CD4-positive, alpha-beta T cell treated with Interleukin-17A for 1 hour (primary cell): Measurements from ENCODE around the gene SCAPER.
"Not testable (repeated sequence)": the region's sequence is repeated elsewhere in the genome, so short reads cannot be mapped to it uniquely, and the experiment has no call there.

Experiments
- DNase-seq: peaks from one replicate; pipeline ENCODE4 v3.0.0-alpha.2; 2020

SCAPER gene

GRCh38 chr15:76468722-76469121 lies 436.4 kb downstream of the SCAPER start:
- no peak for DNase-seq

DNA sequence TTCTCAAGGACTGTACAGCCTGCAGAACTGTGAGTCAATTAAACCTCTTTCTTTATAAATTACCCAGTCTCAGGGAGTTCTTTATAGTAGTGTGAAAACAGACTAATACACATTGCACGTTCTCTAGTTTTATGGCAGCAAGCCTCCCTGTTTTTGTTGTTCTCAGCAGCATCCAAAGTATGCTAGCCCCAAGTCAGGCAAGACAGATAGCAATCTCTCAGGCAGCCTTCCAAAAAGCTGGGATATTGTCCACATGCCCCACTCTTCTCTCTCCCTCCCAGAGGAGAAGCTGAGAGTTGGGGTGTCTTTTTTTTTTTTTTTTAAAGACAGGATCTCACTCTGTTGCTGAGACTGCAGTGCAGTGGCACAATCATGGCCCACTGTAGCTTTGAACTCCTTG lies 438.0 kb downstream of the SCAPER start:
- DNase-seq: no peak

- DNase-seq: no peak
Observed at GRCh38 chr15:76465728-76466127, 439.4 kb downstream of the SCAPER start.

DNA sequence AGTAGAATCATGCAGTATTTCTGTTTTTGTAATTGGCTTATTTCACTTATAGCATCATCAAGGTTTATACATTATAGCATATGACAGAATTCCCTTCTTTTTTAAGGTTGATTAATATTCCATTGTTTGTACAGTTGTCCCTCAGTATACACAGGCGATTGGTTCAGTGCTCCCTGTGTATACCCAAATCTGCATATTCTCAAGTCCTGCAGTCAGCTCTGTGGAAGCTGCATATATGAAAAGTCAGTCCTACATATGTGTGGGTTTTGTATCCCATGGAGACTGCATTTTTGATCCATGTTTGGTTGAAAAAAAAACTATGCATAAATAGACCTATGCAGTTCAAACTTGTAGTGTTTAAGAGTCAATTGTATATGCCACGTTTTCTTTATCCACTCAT lies 440.9 kb downstream of the SCAPER start:
- DNase-seq: no peak

DNA sequence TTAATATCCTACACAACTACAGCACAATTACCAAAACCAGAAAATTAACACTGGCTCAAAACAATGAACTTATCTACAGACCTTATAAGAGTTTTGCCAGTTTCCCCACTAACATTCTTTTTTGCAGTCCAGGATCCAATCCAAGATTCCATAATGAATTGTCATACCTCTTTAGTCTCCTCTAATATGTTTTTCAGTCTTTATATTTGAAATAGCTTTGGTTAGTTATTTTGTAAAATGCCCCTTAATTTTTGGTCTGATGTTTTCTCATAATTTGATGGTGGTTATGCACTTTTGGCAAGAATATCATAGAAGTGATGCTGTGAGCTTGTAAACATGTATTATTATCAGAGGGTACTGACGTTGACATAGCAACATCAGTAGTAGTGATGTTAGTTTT lies 444.3 kb downstream of the SCAPER start:
- DNase-seq: no peak

- DNase-seq: no peak
Observed at GRCh38 chr15:76460347-76460746, 444.8 kb downstream of the SCAPER start.

DNA sequence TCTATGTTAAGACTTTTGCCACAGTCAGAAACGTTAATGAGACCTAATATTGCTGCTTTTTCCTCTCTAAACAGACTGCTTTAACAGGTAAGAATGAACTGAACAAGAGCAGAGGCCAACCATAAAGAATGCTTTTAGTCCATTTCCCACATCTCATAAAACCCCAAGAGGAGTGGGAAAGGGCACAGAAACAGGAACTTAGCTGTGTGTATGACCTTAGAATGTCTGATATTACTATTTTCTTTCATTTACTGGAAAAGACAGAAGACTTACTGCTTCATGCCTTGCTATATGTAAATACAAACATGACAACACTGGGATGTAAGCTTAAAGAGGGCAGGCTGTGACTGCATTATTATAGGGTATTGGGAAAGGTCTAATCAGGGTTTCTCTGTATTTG lies 453.6 kb downstream of the SCAPER start:
- DNase-seq: no peak

DNA sequence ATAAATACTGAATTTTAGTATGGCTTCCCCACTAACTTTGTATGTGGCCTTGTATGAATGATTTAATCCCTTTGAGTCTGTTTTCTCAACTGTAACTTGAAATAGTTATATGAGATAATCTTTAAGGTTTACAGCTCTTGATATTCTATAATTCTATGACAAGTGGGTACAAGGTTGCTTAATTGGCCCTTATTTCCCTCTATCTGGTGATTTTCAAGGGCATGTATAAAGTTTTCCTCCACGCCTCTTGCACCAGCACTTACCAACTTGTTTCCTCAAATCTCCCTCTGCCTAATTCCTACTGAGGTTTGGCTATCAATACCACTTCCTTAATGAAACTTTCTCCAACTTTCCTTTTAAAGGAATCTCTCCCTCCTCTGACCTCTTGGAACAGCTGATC lies 455.7 kb downstream of the SCAPER start:
- no peak for DNase-seq

- no peak for DNase-seq
Observed at GRCh38 chr15:76448755-76449154, 456.4 kb downstream of the SCAPER start.

DNA sequence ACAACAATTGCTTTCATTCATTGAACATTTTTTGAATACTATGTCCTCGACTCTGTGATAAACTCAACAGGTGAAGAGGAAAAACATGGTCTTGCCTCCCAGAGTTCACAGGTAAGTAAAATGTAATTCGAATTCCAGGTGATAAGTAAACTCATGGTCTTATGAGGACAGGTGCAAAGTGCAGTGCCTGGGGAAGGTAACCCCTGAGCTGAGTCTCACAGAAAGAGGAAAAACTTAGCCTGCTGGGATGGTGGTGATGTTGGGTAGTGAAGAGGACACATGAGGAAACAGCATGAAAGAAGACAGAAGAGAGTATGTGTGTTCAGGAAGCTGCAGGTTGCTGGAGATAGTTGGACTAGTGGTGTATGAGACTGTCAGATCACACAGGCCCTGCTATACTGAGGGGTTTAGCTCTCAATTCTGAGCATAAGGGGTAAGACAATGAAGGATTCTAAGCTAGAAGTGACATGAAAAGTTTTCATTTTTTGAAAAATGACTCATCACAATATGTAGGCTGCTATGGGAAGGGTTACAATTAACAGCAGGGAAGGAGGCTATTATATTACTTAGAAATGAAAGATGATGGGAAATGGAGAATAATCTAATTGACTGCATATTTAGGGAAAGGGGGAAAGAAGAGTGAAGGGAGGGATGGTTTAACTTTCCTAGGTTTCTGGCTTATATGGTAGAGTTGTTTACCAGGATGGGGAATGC lies 457.3 kb downstream of the SCAPER start:
- no peak for DNase-seq

DNA sequence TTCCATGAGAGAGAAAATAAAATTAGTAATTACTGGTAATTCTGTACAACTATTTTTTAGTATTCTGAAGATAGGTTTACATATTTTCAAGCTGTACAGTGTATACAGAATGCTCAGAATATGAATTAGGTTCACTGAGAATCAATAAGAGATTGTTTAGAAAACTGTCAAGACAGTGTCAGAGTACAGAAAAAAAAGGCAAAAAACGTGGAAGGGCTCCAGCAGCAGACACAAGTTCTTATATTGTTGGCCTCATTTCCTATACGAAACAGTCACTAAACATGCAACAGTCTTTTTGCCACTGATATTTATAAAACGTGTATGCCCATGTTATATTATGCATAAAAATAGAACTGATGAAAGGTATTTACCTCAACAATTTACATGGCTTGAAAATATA lies 464.7 kb downstream of the SCAPER start:
- no peak for DNase-seq

DNA sequence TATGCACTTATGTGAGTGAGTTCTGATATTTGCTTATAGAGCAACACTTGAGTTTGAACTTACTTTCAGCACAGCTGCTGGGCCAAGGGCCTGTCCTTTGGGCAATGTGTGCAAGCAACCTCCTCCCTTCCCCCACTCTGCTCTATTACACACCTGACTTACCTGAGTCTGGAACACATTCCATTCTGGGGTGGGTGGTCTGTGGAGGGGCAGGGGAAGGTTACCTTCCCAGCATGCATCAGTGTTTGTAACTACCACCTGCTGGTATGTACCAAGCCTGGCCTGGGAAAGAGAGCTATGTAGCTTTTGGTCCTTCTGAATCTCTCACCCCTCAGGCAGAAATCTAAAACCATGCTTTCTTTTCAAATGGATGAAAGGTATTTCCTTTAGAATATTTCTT lies 465.6 kb downstream of the SCAPER start:
- DNase-seq: no peak

- DNase-seq: no peak
Observed at GRCh38 chr15:76433798-76434400, 471.2 kb downstream of the SCAPER start.

GRCh38 chr15:76433036-76433435 lies 472.1 kb downstream of the SCAPER start:
- not testable (repeated sequence) for DNase-seq

DNA sequence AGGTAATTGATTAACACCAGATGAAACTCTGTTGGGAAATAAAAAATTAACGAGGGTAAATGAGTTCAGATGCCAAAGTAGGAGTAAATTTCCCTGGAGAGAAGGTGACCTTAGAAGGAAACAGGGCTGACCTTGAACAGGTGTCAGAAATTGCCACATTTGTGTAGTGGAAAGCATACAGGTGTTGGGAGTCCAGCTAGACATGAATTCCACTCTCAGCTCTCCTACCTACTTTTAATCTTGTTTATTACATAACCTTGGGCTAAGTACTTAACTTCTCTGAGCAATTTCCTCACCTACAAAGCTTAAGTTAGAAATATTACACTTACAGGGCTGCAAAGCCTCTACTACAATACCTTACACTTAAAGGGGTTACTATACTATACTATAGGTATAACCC lies 472.5 kb downstream of the SCAPER start:
- no peak for DNase-seq

DNA sequence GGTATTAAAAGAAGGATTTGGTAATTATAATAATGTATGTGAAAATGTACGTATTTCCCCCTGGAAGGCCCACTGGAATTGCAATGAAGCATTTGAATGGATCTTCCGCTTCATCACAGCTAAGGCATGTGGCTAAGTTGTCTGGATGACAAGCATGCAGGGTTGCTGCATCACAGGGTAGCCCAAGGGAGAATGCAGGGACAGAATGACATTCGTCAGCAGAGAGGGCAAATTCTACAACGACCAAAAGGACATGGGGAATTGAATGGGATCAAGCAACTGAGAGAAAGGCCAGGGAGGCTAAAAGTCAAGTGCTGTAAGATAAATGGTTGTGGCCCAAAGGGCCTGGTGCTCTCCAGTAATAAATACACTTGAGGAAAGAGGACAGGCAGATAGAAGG lies 473.2 kb downstream of the SCAPER start:
- no peak for DNase-seq

- not testable (repeated sequence) for DNase-seq
Observed at GRCh38 chr15:76430711-76431110, 474.4 kb downstream of the SCAPER start.

DNA sequence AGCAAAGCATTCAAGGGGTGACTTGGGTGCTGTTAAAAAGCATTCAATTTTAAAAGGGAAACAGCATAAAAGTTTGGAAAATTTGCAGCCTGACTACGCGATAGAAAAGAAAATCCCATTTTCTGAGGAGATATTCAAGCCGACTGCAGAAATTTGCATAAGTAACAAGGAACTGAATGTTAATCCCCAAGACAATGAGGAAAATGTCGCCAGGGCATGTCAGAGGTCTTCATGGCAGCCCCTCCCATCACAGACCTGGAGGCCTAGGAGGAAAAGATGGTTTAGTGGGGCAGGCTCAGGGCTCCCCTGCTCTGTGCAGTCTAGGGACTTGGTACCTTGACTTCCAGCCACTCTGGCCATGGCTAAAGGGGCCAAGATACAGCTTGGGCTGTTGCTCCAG lies 475.5 kb downstream of the SCAPER start:
- no peak for DNase-seq

DNA sequence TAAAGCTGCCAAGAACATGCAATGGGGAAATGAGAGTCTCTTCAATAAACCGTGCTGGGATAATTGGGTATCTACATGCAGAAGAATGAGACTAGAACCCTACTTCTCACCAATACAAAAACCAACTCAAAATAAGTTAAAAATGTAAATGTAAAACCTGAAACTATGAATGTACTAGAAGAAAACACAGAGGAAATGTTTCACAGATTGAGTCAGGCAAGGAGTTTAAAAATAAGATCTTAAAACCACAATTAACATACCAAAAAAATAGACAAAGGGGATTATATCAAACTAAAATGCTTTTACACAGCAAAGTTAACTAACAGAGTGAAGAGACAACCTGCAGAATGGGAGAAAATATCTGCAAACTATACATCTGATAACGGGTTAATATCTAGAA lies 478.2 kb downstream of the SCAPER start:
- no peak for DNase-seq

DNA sequence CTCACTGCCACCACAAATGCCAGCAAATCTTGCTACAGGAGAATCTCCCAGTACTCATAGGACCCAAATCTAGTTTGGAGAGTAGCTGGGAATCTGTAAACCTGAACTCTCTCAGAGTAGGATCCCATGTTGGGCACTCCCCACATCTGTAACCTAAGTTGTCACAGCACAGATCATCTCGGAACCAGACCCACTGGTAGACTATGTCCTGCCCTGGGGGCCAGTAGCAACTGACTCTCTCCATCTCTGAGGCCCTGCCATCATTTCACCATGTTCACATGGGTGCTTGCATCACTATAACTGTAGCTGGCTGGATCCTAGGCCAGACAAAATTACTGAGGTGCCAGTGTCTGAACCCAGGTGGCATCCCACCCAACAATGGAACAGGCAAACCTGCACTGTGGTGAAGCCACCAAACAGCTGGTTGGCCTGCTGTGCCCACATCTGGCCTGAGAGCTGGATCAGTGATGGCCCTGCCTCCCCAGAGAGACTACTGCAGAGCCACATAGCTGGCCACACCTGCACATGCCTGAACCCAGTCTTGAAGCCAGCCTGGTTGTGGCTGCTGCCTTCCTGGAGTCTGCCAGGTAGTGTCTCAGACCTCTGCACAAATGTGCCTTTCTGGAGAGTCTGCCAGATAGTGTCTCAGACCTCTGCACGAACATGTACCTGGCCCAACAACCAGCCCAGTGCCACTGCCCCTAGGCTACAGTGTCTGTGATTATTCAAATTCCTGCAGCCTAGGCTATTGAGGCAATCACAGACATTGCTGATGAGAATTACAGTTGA lies 486.6 kb downstream of the SCAPER start:
- no peak for DNase-seq

- no peak for DNase-seq
Observed at GRCh38 chr15:76401285-76401684, 503.9 kb downstream of the SCAPER start.

GRCh38 chr15:76398317-76399104 lies 506.6 kb downstream of the SCAPER start:
- DNase-seq: no peak

DNA sequence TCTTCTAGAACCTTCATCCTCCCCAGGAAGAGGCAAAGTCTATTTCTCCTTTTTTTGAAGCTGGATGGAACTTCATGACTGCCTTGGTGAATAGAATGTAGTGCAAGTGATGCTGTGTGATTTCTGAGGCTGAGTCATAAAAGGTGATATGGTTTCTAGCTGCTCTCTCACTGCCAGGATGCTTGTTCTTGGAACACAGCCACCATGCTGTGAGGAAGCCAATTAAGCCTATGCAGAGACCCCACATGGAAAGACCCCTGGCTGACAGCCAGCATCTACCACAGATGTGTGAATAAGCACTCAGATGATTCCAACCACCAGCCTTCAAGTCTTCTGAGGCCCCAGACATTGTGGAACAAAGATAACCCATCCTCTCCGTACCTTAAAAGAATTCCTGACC lies 511.5 kb downstream of the SCAPER start:
- no peak for DNase-seq
